Upper lobe of left lung (tissue), 6 donors: ENCODE data around the gene TRDN. TPM values are rescaled to one million over a fixed set of nuclear protein-coding genes. Genes with fewer than 3 reads are reported as not detected.

ENCODE experiments used
- ATAC-seq, 2 donors: fragments of 200-7000 bp; cut with Tn5 transposase; one replicate each; pipeline ENCODE4 v1.9.1; 2022; ENCODE audit warnings: mild to moderate bottlenecking in 2 of 2, moderate library complexity in 2 of 2; ENCODE audit not compliant: low FRiP score in 2 of 2
- DNase-seq, 2 donors: peaks; one replicate each; pipeline ENCODE4 v3.0.0-alpha.2; 2019 to 2020
- H3K27ac ChIP-seq, 4 donors: fragments of 200-600 bp; sonication (generic); one replicate each; pipeline ENCODE4 v1.5.1; 2016 to 2019
- H3K27me3 ChIP-seq, 4 donors: fragments of 200-600 bp; sonication (generic); one replicate each; pipeline ENCODE4 v1.5.1; 2017 to 2019
- H3K36me3 ChIP-seq, 4 donors: fragments of 200-600 bp; sonication (generic); one replicate each; pipeline ENCODE4 v1.5.1; 2016 to 2019
- H3K4me1 ChIP-seq, 4 donors: fragments of 200-600 bp; sonication (generic); one replicate each; pipeline ENCODE4 v1.5.1; 2018 to 2019
- H3K4me3 ChIP-seq, 4 donors: fragments of 200-600 bp; sonication (generic); one replicate each; pipeline ENCODE4 v1.5.1; 2017 to 2019; ENCODE audit warnings: mild to moderate bottlenecking in 2 of 4, moderate library complexity in 1 of 4
- H3K9me3 ChIP-seq, 4 donors: fragments of 200-600 bp; sonication (generic); one replicate each; pipeline ENCODE4 v1.5.1; 2018 to 2019
- EP300 ChIP-seq, 4 donors: sonication (generic); formaldehyde crosslinking; IDR thresholded peaks; one replicate each; pipeline ENCODE4 v1.5.1; 2017; ENCODE audit warnings: antibody characterized with exemption in 4 of 4, control low read depth in 2 of 4
- POLR2A ChIP-seq, 4 donors: fragments of 450-650 bp; IDR thresholded peaks; one replicate each; pipeline ENCODE4 v1.5.1; 2016 to 2017; ENCODE audit warnings: antibody characterized with exemption in 4 of 4, mild to moderate bottlenecking in 2 of 4
- POLR2AphosphoS5 ChIP-seq, 2 donors: sonication (generic); formaldehyde crosslinking; IDR thresholded peaks; one replicate each; pipeline ENCODE4 v1.5.1; 2017; ENCODE audit warnings: antibody characterized with exemption in 2 of 2
- WGBS, 2 donors: methylation state at CpG; one replicate each; pipeline ENCODE4 v1.1.5; 2017 to 2018; 5-methylcytosine and 5-hydroxymethylcytosine counted together
- total RNA-seq, 6 donors: library from RNA; depleted of rRNA in 4 of 6; stranded (reverse); fragments of >200 nt in 4 of 6; gene quantifications; one replicate each; pipeline versions ENCODE4 v1.1.0 to v1.2.1, GENCODE V29; 2016 to 2021
- TF ChIP-seq, protein P1 (sequence below), 6 experiments: fragments of 450-650 bp in 4 of 6; fragments of 200-600 bp in 2 of 6; sonication (generic) in 2 of 6; IDR thresholded peaks; one replicate each; pipeline ENCODE4 v1.5.1; 2016 to 2019; ENCODE audit warnings: antibody characterized with exemption in 6 of 6
- donor health status: DM: no; HTN: no; CAD: no; lungs with moderate emphysema.
- donor health status: DM: no; HTN: yes; CAD: no; lungs with severe emphysema.

TRDN gene
- total RNA-seq, 6 donors from 2014 or later: 0.20 TPM; not detected in 5

GRCh38 chr6:123201869-123202372, 434.8 kb downstream of the TRDN start:
- peak in 1 of 2 donors; percentile 65 for DNase-seq

GRCh38 chr6:123193298-123193697, 443.5 kb downstream of the TRDN start:
- no peak for ATAC-seq
- Histone ChIP-seq H3K27ac (no peak overlapping the region), H3K9me3 (no peaks in the 10 kb centered on the region), H3K27me3 (no peaks in the 10 kb centered on the region), H3K4me3 (no peak overlapping the region), H3K36me3 (no peaks in the 10 kb centered on the region), H3K4me1 (no peaks in the 10 kb centered on the region)
- TF ChIP-seq, protein P1, sequence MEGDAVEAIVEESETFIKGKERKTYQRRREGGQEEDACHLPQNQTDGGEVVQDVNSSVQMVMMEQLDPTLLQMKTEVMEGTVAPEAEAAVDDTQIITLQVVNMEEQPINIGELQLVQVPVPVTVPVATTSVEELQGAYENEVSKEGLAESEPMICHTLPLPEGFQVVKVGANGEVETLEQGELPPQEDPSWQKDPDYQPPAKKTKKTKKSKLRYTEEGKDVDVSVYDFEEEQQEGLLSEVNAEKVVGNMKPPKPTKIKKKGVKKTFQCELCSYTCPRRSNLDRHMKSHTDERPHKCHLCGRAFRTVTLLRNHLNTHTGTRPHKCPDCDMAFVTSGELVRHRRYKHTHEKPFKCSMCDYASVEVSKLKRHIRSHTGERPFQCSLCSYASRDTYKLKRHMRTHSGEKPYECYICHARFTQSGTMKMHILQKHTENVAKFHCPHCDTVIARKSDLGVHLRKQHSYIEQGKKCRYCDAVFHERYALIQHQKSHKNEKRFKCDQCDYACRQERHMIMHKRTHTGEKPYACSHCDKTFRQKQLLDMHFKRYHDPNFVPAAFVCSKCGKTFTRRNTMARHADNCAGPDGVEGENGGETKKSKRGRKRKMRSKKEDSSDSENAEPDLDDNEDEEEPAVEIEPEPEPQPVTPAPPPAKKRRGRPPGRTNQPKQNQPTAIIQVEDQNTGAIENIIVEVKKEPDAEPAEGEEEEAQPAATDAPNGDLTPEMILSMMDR (IDR thresholded peaks at IDR 0.05): no peak
- TF ChIP-seq POLR2AphosphoS5 (IDR thresholded peaks at IDR 0.05) (no peak), POLR2A (IDR thresholded peaks at IDR 0.05) (no peak), EP300 (IDR thresholded peaks at IDR 0.05) (no peak)
- DNase-seq: no peak

More at GRCh38 chr6:123201869-123202372, 434.8 kb downstream of the TRDN start:
- TF ChIP-seq POLR2AphosphoS5 (IDR thresholded peaks at IDR 0.05): no peak
- TF ChIP-seq POLR2A (IDR thresholded peaks at IDR 0.05): no peak
- TF ChIP-seq, protein P1 (IDR thresholded peaks at IDR 0.05): no peak
- no peak for TF ChIP-seq EP300 (IDR thresholded peaks at IDR 0.05)
- Histone ChIP-seq H3K9me3 (peaks cover 0 to 8% (median 0%) of the 10 kb centered on the region in 4 donors), H3K27me3 (no peaks in the 10 kb centered on the region), H3K4me3 (no peak overlapping the region), H3K4me1 (no peaks in the 10 kb centered on the region), H3K36me3 (no peaks in the 10 kb centered on the region), H3K27ac (no peak overlapping the region)
- peak in 1 of 2 donors; percentile 57 for ATAC-seq
- 91 to 94% methylated on average over 5 to 12 of the region's 18 CpGs for WGBS, 2 donors

- no peak overlapping the region for H3K4me3 ChIP-seq
- no peaks in the 10 kb centered on the region for H3K36me3 ChIP-seq
- H3K27ac ChIP-seq: no peak overlapping the region
- no peak for TF ChIP-seq POLR2AphosphoS5 (IDR thresholded peaks at IDR 0.05)
- TF ChIP-seq, protein P1 (IDR thresholded peaks at IDR 0.05): no peak
- no peak for TF ChIP-seq POLR2A (IDR thresholded peaks at IDR 0.05)
- TF ChIP-seq EP300 (IDR thresholded peaks at IDR 0.05): no peak
- H3K27me3 ChIP-seq: no peaks in the 10 kb centered on the region
- DNase-seq (no peak), ATAC-seq (no peak)
- 50% methylated on average over 1 of the region's 1 CpG for WGBS, 2 donors
- no peaks in the 10 kb centered on the region for H3K4me1 ChIP-seq
- no peaks in the 10 kb centered on the region for H3K9me3 ChIP-seq
These were observed 446.9 kb downstream of the TRDN start for GRCh38 chr6:123189816-123190215.

DNA sequence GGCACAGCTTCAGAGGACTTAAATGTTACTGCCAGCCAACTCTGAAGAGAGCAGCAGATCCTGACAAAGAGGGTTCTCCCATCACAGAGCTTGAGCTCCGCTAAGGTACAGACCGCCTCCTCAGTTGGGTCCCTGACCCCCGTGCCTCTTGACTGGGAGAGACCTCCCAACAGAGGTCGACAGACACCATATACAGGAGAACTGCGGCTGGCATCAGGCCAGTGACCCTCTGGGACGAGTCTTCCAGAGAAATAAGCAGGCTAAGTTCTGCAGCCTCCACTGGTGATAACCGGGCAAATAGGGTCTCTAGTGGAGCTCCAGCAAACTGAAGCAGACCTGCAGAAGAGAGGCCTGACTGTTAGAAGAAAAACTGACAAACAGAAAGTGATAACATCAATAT, 453.8 kb downstream of the TRDN start:
- ATAC-seq: no peak
- TF ChIP-seq POLR2AphosphoS5 (IDR thresholded peaks at IDR 0.05) (no peak), EP300 (IDR thresholded peaks at IDR 0.05) (no peak), POLR2A (IDR thresholded peaks at IDR 0.05) (no peak)
- TF ChIP-seq, protein P1 (IDR thresholded peaks at IDR 0.05): no peak
- H3K27me3 ChIP-seq: no peaks in the 10 kb centered on the region
- H3K4me1 ChIP-seq: no peaks in the 10 kb centered on the region
- no peak overlapping the region for H3K27ac ChIP-seq
- no peak overlapping the region for H3K4me3 ChIP-seq
- H3K9me3 ChIP-seq: peaks cover 0 to 12% (median 3%) of the 10 kb centered on the region in 4 donors
- 85 to 91% methylated on average over 7 of the region's 7 CpGs for WGBS, 2 donors
- DNase-seq: no peak
- H3K36me3 ChIP-seq: no peaks in the 10 kb centered on the region

GRCh38 chr6:123176706-123177105, 460.0 kb downstream of the TRDN start:
- no peak overlapping the region for H3K27ac ChIP-seq
- TF ChIP-seq POLR2A (IDR thresholded peaks at IDR 0.05): no peak
- TF ChIP-seq, protein P1 (IDR thresholded peaks at IDR 0.05): no peak
- no peak for TF ChIP-seq POLR2AphosphoS5 (IDR thresholded peaks at IDR 0.05)
- no peak for TF ChIP-seq EP300 (IDR thresholded peaks at IDR 0.05)
- H3K36me3 ChIP-seq: no peaks in the 10 kb centered on the region
- 85 to 100% methylated on average over 1 of the region's 1 CpG for WGBS, 2 donors
- H3K4me3 ChIP-seq: no peak overlapping the region
- ATAC-seq: no peak
- H3K9me3 ChIP-seq: no peaks in the 10 kb centered on the region
- DNase-seq: no peak
- no peaks in the 10 kb centered on the region for H3K27me3 ChIP-seq
- no peaks in the 10 kb centered on the region for H3K4me1 ChIP-seq
